ENCODE measurements around the gene RNASEH2A.

The RNASEH2A gene

GRCh38 chr19:12833738-12834565, 27.6 kb downstream of the RNASEH2A start:
- Histone ChIP-seq H3K18ac (ENCODE audit: low read length) (no peak overlapping the region), H3K14ac (ENCODE audit: low read length) (no peak overlapping the region), H3K9me3 (ENCODE audit: insufficient read depth, low read depth, low read length) (peaks cover 6% of the 10 kb centered on the region), H3K36me3 (ENCODE audit: control insufficient read depth in 1 of 2, insufficient read depth in 2 of 2, low read length in 2 of 2) (no peaks in the 10 kb centered on the region), H3K4me3 (ENCODE audit: low read depth, low read length) (peak overlapping the region; percentile 69), H3K4ac (ENCODE audit: low read depth, low read length) (no peak overlapping the region), H3K79me1 (ENCODE audit: low read length) (no peaks in the 10 kb centered on the region), H3K23ac (ENCODE audit: low read length) (no peak overlapping the region), H4K8ac (ENCODE audit: low read depth, low read length) (no peak overlapping the region), H3K9ac (ENCODE audit: low read length) (no peak overlapping the region), H2BK12ac (ENCODE audit: low read length) (no peak overlapping the region), H2AFZ (ENCODE audit: insufficient read depth, low read length, poor library complexity) (peak overlapping the region; percentile 6), H4K91ac (ENCODE audit: low read depth, low read length) (no peak overlapping the region), H3K27me3 (ENCODE audit: insufficient read depth, low read length) (peaks cover 24% of the 10 kb centered on the region), H2BK5ac (ENCODE audit: low read depth, low read length, poor library complexity) (no peak overlapping the region), H3K27ac (ENCODE audit: low read depth, low read length) (no peak overlapping the region), H3K4me2 (ENCODE audit: low read length) (peak overlapping the region; percentile 83), H4K12ac (ENCODE audit: low read depth, low read length) (no peak overlapping the region), H3K79me2 (ENCODE audit: control insufficient read depth, insufficient read depth, low read length, poor library complexity) (no peaks in the 10 kb centered on the region), H2AK5ac (ENCODE audit: low read length) (no peak overlapping the region), H3K4me1 (ENCODE audit: control insufficient read depth in 1 of 2, insufficient read depth in 2 of 2, low read length in 2 of 2) (peaks cover 4 to 14% of the 10 kb centered on the region in 2 experiments), H2BK120ac (ENCODE audit: insufficient read depth, low read length, poor library complexity) (no peak overlapping the region)
- no peak for DNase-seq
- no CpG with 5 or more reads among the region's 87 CpGs for WGBS (ENCODE audit: extremely low coverage, insufficient coverage, insufficient read length)

GRCh38 chr19:12834566-12834943, 28.2 kb downstream of the RNASEH2A start, which contains the start of gene RTBDN:
Gene RTBDN, minus strand, starts transcription at chr19:12834579. Its CDS starts 4,600 bp downstream, at chr19:12829979.
- peak within 1 kb of the TSS; percentile 69 for H3K4me3 ChIP-seq (ENCODE audit: low read depth, low read length)
- peak within 1 kb of the TSS; percentile 83 for H3K4me2 ChIP-seq (ENCODE audit: low read length)
- no CpG with 5 or more reads among the region's 20 CpGs for WGBS (ENCODE audit: extremely low coverage, insufficient coverage, insufficient read length)
- H4K8ac ChIP-seq (ENCODE audit: low read depth, low read length) = no peak within 1 kb of the TSS
- no peak within 1 kb of the TSS for H3K14ac ChIP-seq (ENCODE audit: low read length)
- H2AK5ac ChIP-seq (ENCODE audit: low read length) = no peak within 1 kb of the TSS
- H3K36me3 ChIP-seq (ENCODE audit: control insufficient read depth in 1 of 2, insufficient read depth in 2 of 2, low read length in 2 of 2) = no peaks in the 10 kb centered on the region
- no peak within 1 kb of the TSS for H2BK12ac ChIP-seq (ENCODE audit: low read length)
- no peak within 1 kb of the TSS for H3K9ac ChIP-seq (ENCODE audit: low read length)
- no peaks in the 10 kb centered on the region for H3K79me2 ChIP-seq (ENCODE audit: control insufficient read depth, insufficient read depth, low read length, poor library complexity)
- no peak within 1 kb of the TSS for H3K27ac ChIP-seq (ENCODE audit: low read depth, low read length)
- no peak within 1 kb of the TSS for H3K4ac ChIP-seq (ENCODE audit: low read depth, low read length)
- no peak within 1 kb of the TSS for H3K18ac ChIP-seq (ENCODE audit: low read length)
- no peak within 1 kb of the TSS for H2BK5ac ChIP-seq (ENCODE audit: low read depth, low read length, poor library complexity)
- H3K9me3 ChIP-seq (ENCODE audit: insufficient read depth, low read depth, low read length) = peaks cover 6% of the 10 kb centered on the region
- H2BK120ac ChIP-seq (ENCODE audit: insufficient read depth, low read length, poor library complexity) = no peak within 1 kb of the TSS
- peak within 1 kb of the TSS; percentile 6 for H2AFZ ChIP-seq (ENCODE audit: insufficient read depth, low read length, poor library complexity)
- H3K23ac ChIP-seq (ENCODE audit: low read length) = no peak within 1 kb of the TSS
- H4K12ac ChIP-seq (ENCODE audit: low read depth, low read length) = no peak within 1 kb of the TSS
- H3K27me3 ChIP-seq (ENCODE audit: insufficient read depth, low read length) = peaks cover 30% of the 10 kb centered on the region
- no peak within 1 kb of the TSS for H4K91ac ChIP-seq (ENCODE audit: low read depth, low read length)
- peaks cover 4 to 14% of the 10 kb centered on the region in 2 experiments for H3K4me1 ChIP-seq (ENCODE audit: control insufficient read depth in 1 of 2, insufficient read depth in 2 of 2, low read length in 2 of 2)
- no peak for DNase-seq
- H3K79me1 ChIP-seq (ENCODE audit: low read length) = no peaks in the 10 kb centered on the region

- Histone ChIP-seq H2BK120ac (ENCODE audit: insufficient read depth, low read length, poor library complexity) (no peak overlapping the region), H3K4me1 (ENCODE audit: control insufficient read depth in 1 of 2, insufficient read depth in 2 of 2, low read length in 2 of 2) (peaks cover 4 to 14% of the 10 kb centered on the region in 2 experiments), H3K4me3 (ENCODE audit: low read depth, low read length) (no peak overlapping the region), H2BK5ac (ENCODE audit: low read depth, low read length, poor library complexity) (no peak overlapping the region), H3K18ac (ENCODE audit: low read length) (no peak overlapping the region), H3K27me3 (ENCODE audit: insufficient read depth, low read length) (peaks cover 30% of the 10 kb centered on the region), H3K9ac (ENCODE audit: low read length) (no peak overlapping the region), H2AK5ac (ENCODE audit: low read length) (no peak overlapping the region), H3K27ac (ENCODE audit: low read depth, low read length) (no peak overlapping the region), H3K9me3 (ENCODE audit: insufficient read depth, low read depth, low read length) (peaks cover 6% of the 10 kb centered on the region), H4K8ac (ENCODE audit: low read depth, low read length) (no peak overlapping the region), H4K12ac (ENCODE audit: low read depth, low read length) (no peak overlapping the region), H2BK12ac (ENCODE audit: low read length) (no peak overlapping the region), H3K14ac (ENCODE audit: low read length) (no peak overlapping the region), H3K79me2 (ENCODE audit: control insufficient read depth, insufficient read depth, low read length, poor library complexity) (no peaks in the 10 kb centered on the region), H4K91ac (ENCODE audit: low read depth, low read length) (no peak overlapping the region), H3K4ac (ENCODE audit: low read depth, low read length) (no peak overlapping the region), H3K36me3 (ENCODE audit: control insufficient read depth in 1 of 2, insufficient read depth in 2 of 2, low read length in 2 of 2) (no peaks in the 10 kb centered on the region), H3K4me2 (ENCODE audit: low read length) (no peak overlapping the region), H3K79me1 (ENCODE audit: low read length) (no peaks in the 10 kb centered on the region), H2AFZ (ENCODE audit: insufficient read depth, low read length, poor library complexity) (no peak overlapping the region), H3K23ac (ENCODE audit: low read length) (no peak overlapping the region)
- WGBS (ENCODE audit: extremely low coverage, insufficient coverage, insufficient read length) = no CpG with 5 or more reads among the region's 39 CpGs
- DNase-seq = no peak
Observed at GRCh38 chr19:12834976-12835757, 28.8 kb downstream of the RNASEH2A start.

- WGBS (ENCODE audit: extremely low coverage, insufficient coverage, insufficient read length) = no CpG with 5 or more reads among the region's 6 CpGs
- H2AK5ac ChIP-seq (ENCODE audit: low read length) = no peak overlapping the region
- H3K4me3 ChIP-seq (ENCODE audit: low read depth, low read length) = no peak overlapping the region
Observed at GRCh38 chr19:12836529-12836863, 30.1 kb downstream of the RNASEH2A start.

More at GRCh38 chr19:12836529-12836863, 30.1 kb downstream of the RNASEH2A start:
- Histone ChIP-seq H3K36me3 (ENCODE audit: control insufficient read depth in 1 of 2, insufficient read depth in 2 of 2, low read length in 2 of 2) (no peaks in the 10 kb centered on the region), H3K79me2 (ENCODE audit: control insufficient read depth, insufficient read depth, low read length, poor library complexity) (no peaks in the 10 kb centered on the region), H2BK12ac (ENCODE audit: low read length) (no peak overlapping the region), H3K4me1 (ENCODE audit: control insufficient read depth in 1 of 2, insufficient read depth in 2 of 2, low read length in 2 of 2) (peaks cover 7 to 21% of the 10 kb centered on the region in 2 experiments), H3K9ac (ENCODE audit: low read length) (no peak overlapping the region), H3K4me2 (ENCODE audit: low read length) (no peak overlapping the region), H4K91ac (ENCODE audit: low read depth, low read length) (no peak overlapping the region), H2BK120ac (ENCODE audit: insufficient read depth, low read length, poor library complexity) (no peak overlapping the region), H3K27ac (ENCODE audit: low read depth, low read length) (no peak overlapping the region), H3K14ac (ENCODE audit: low read length) (no peak overlapping the region), H3K27me3 (ENCODE audit: insufficient read depth, low read length) (peaks cover 30% of the 10 kb centered on the region), H4K8ac (ENCODE audit: low read depth, low read length) (no peak overlapping the region), H3K9me3 (ENCODE audit: insufficient read depth, low read depth, low read length) (peaks cover 10% of the 10 kb centered on the region), H3K18ac (ENCODE audit: low read length) (no peak overlapping the region), H2BK5ac (ENCODE audit: low read depth, low read length, poor library complexity) (no peak overlapping the region), H3K79me1 (ENCODE audit: low read length) (no peaks in the 10 kb centered on the region), H3K23ac (ENCODE audit: low read length) (no peak overlapping the region), H4K12ac (ENCODE audit: low read depth, low read length) (no peak overlapping the region), H2AFZ (ENCODE audit: insufficient read depth, low read length, poor library complexity) (no peak overlapping the region), H3K4ac (ENCODE audit: low read depth, low read length) (no peak overlapping the region)
- no peak for DNase-seq

Data from trophoblast cell (in vitro differentiated cells and primary cell).